GM21423 (cell line): Measurements from ENCODE around the gene PMM2.
A peak's percentile ranks its signal among the peaks of the same experiment; 100 is the strongest.
"Not testable (repeated sequence)": the region's sequence is repeated elsewhere in the genome, so short reads cannot be mapped to it uniquely, and the experiment has no call there.

Experiments
- ATAC-seq: cut with Tn5 transposase; IDR thresholded peaks from one replicate; pipeline ENCODE4 v1.9.1; 2021; ENCODE audit warnings: mild to moderate bottlenecking, moderate library complexity; ENCODE audit not compliant: unreplicated experiment

The PMM2 gene

GRCh38 chr16:8865145-8865882 is 67.7 kb downstream of the PMM2 start:
- no peak for ATAC-seq

- no peak for ATAC-seq
Measured at GRCh38 chr16:8866118-8866883, 68.7 kb downstream of the PMM2 start.

GRCh38 chr16:8866884-8867215 is 69.2 kb downstream of the PMM2 start:
- ATAC-seq = no peak

GRCh38 chr16:8867216-8867931 is 69.7 kb downstream of the PMM2 start:
- no peak for ATAC-seq

- no peak for ATAC-seq
Measured at GRCh38 chr16:8867932-8868415, 70.3 kb downstream of the PMM2 start.

GRCh38 chr16:8868416-8869211 is 71.0 kb downstream of the PMM2 start, which contains the start of gene CARHSP1:
TSS of gene CARHSP1 (minus strand) at chr16:8869006. CDS start at chr16:8859328, 9,678 bp downstream.
- peak; percentile 63 for ATAC-seq

GRCh38 chr16:8869212-8869987 is 71.8 kb downstream of the PMM2 start:
- ATAC-seq = no peak

- not testable (repeated sequence) for ATAC-seq
Measured at GRCh38 chr16:8869988-8870241, 72.3 kb downstream of the PMM2 start.

- ATAC-seq = no peak
Measured at GRCh38 chr16:8872071-8872470, 74.4 kb downstream of the PMM2 start.

- no peak for ATAC-seq
Measured at GRCh38 chr16:8872967-8873865, 75.6 kb downstream of the PMM2 start.

- not testable (repeated sequence) for ATAC-seq
Measured at GRCh38 chr16:8873866-8874195, 76.2 kb downstream of the PMM2 start.

- no peak for ATAC-seq
Measured at GRCh38 chr16:8874388-8874787, 76.7 kb downstream of the PMM2 start.

- ATAC-seq = not testable (repeated sequence)
Measured at GRCh38 chr16:8875317-8875716, 77.7 kb downstream of the PMM2 start.

- ATAC-seq = no peak
Measured at GRCh38 chr16:8877894-8878522, 80.4 kb downstream of the PMM2 start.

- no peak for ATAC-seq
Measured at GRCh38 chr16:8878523-8878911, 80.9 kb downstream of the PMM2 start.

GRCh38 chr16:8880839-8881510 is 83.3 kb downstream of the PMM2 start:
- no peak for ATAC-seq

GRCh38 chr16:8882041-8882617 is 84.5 kb downstream of the PMM2 start, which contains the start of gene LITAFD:
TSS of gene LITAFD (plus strand) at chr16:8882351. CDS start at chr16:8884356, 2,005 bp downstream.
- ATAC-seq = no peak
